NCI-H1417 (cell line): Measurements from ENCODE around the gene KSR1.

Experiments
- DNase-seq, 3 experiments: peaks; one replicate each; lab custom pipeline; 2025; lab: John Stamatoyannopoulos, UW

The KSR1 gene

DNA sequence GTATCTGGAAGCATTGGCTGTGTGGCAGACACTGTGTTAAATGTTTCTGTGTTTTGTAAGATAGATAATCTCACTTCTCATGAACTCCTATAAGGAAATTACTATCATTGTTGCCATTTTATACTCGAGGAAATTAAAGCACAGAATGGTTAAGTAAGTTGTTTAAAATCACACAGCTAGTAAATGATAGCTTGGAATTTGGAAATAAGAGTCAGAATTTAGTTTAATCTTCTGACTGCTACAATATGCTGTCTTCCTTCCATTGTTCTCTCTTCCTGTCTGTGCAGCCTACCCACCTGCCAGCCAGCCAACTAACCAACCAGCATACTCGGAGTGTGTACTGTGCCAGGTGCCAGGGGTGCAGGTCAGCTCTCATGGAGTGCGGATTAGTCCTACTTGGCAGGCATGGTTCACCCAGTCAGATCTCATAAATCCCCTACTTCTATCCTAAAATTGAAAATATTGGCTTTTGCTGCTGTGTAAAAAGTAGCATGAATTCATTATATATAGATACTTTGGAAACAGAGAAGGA, 94.8 kb downstream of the KSR1 start:
- peak in 2 of 3 experiments; percentile 7 to 28 for DNase-seq

DNA sequence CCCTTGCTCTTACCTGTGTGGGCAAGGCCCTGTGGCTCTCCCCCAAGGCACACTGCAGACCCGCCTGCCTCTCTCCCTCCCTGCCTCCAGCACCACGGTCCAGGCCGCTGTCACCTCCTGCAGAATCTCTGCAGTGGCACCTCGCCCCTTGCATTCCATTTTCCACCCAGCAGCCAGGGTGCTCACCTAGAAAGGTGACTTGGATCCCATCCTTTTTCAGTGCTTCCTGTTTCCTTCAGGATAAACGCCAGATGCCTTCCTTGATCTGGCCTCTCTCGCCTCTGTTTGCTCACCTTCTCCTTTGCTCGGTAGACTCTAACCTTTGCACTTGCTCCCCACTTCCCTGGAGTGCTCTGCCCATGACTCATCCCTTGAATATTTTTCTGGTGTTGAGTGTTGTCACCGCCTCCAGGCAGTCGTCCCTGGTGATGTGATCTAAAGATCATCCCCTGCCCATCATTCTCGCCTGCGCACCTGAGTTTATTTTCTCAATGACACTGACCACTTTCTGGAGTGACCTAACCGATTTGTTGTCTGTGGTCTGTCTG, 95.5 kb downstream of the KSR1 start:
- no peak for DNase-seq

DNA sequence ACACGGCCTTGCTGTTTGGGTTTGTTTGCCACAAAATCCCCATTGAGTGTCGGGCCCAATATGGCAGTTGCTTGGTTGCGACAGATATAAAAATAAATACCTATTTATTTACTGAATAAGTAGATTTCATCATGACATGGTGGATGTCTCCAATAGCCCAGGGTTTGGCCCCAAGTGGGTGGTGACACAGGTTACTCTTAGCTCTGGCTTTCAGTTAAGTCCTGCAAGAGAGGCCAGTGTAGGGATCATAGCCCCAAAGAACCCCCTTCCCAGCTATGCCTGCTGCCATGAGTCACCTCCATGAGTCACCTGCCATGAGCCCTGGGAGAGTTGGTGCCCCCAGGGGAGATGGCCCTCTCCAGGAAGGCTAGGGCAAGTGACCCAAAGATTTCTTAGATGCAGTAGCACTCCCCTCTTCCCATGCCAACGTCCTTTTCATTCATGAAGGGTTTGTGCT, 96.1 kb downstream of the KSR1 start:
- DNase-seq, result no peak

DNA sequence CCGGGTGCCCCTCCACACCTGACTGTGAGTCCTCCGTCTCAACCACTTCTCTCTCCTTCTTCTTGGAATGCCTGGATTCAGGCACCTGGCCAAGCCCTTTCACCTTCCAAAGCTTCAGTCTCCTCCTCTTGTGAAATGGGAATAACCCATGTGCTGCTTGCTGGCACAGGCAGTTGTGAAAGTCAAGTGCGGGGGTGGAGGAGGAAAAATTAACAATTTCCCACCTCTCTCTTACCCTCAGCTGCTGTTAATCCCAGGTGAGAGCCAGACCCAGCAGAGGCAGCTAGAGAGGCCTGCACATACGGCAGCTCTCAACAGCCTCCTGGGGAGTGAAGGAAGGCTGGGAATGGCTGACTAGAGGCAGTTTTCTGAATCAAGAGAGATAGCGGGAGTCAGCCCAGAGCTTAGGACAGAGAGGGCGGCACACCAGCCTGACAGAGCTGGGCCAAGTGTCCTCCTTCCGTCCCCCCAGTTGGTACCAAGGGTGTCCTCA, 96.8 kb downstream of the KSR1 start:
- no peak for DNase-seq

DNA sequence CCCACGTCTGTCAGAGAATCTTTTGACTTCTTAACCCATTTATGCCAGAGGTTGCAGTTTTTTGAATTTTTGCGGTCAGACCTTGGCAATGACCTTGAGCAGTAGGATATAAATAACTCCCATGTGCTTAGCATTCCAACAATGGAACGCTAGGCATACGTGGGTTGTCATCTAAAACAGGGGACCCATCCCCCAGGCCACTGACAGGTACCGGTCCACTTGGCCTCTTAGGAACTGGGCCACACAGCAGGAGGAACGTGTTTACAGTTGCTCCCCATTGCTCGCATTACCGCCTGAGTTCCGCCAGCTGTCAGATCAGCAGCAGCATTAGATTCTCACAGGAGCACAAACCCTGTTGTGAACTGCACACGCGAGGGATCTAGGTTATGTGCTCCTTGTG, 97.9 kb downstream of the KSR1 start:
- no peak for DNase-seq

DNA sequence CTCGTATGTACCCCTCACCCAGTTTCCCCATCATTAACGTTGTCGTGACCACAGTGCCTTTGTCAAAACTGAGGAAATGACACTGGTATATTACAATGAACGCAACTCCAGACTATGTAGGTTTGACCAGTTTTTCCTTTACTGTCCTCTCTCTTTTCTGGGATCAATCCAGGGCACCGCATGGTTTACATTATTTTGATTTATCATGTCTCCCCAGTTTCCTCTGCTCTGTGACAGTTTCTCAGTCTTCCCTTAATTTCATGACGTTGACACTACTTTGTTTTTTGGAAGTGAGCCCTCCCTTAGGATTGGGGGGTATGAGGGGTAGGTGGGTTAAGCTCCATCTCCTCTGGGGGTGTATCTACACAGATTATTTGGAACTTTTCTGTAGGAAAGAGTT, 98.7 kb downstream of the KSR1 start:
- DNase-seq, result no peak

DNA sequence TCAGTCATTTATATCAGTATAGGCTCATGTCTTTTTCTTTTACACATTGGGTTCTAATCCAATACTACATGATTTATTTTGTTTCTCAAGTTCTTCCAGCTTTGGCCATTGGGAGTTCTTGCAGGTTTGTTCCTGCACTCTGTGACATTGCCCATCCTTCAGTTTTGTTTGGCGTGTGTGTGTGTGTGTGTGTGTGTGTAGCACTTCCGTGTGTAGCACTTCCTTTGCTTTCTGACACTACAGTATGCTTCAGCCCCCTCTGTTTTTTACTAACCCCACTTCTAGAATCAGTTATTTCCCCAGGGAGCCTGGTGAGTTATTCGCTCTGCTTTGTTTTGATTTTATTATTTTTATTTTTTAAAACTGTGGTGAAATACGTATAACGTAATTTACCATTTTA, 99.1 kb downstream of the KSR1 start:
- no peak for DNase-seq

DNA sequence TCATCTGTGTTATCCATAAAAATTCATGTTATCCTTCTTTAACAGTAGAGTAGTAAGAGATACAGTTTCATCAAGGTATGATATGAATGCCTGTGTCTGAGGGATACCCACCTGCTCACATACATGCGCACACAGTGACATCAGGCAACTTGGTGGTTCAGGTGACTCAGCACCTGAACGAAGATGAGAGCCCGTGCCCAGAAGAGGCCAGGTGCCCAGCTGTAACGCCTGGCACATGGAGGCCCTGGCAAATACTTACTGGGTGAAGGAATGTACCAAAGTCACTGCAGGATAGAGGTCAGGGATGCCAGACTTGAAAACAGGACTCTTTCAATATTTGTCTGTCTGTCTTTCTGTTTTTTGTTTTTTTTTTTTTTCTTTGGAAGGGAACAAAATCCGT, 102.1 kb downstream of the KSR1 start:
- DNase-seq, result no peak

DNA sequence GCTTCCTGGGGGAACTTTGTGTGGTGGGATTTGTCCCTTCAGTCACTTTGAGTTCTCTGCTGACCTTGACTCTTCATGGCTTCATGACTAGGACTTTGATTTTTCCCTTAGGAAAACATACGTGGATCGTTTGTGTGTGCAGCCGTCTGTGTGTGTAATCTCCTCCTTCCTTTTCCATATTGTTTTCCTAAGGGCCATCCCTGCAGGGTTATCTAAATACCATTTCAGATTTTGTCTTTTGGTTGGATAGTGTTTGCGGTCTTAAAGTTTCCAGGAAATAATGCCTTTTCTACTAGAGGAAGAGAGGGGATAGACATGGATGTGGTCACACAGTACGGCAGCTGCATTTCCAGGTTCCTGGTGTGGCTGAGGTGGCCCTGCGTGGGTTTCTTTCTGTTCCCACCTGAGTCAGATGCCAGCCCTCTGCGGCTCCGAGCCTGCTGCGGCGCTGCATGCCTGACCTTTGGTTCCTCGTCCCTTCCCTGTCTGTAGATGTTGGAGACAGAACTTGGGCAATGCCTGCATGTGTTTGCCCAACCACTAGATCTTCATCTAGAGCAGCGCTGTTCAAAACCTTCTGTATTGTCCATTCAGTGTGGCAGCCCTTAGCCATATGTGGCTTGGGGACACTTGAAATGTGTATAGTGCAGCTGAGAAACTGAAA, 102.7 kb downstream of the KSR1 start:
- no peak for DNase-seq

DNA sequence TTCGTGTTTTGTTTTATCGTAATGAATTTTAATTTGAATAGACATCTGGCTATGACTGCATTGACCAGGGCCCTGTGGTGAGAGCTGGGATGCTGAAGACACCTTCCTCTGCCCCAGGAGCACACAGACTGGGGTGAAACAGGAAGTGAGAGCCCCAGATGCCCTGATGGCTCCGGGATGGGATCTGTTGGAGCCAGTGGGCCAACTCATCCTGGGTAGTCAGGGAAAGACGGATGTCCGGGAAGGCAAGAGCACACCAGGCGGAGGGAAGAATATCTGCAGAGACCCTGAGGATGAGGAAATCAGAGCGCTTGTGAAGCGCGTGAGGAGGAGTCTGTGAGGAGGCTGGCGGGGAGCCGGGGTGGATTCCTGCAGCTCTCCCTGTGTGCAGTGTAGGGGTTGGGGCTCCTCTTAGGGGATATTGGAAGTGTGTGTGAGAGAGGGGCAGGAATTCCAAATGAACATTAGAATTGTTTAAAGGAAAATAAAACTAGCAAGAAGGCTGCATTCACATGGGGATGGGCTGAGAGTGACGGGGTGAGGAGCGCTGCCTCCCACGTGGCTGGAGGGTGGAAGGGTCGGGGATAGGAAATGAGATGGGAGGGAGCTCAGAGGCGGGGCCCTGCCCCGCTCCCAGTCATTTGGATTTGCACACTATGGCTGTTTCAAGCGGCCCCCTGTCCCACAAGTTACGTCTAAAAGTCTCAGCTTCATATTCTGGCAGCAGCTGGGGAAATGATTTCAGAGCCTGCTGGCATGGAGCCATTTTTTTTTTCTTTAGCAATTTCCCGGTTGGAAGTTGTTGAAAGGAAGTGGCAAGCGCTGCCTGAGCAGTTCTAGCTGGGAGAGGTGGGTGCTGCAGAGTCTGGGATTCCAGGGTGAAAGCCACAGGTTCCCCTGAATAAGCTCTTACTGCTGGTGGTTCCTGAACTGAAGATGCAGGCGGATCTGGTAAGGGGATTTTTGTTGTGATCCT, 103.5 kb downstream of the KSR1 start:
- peak; percentile 12 to 47 (median 35) for DNase-seq

DNA sequence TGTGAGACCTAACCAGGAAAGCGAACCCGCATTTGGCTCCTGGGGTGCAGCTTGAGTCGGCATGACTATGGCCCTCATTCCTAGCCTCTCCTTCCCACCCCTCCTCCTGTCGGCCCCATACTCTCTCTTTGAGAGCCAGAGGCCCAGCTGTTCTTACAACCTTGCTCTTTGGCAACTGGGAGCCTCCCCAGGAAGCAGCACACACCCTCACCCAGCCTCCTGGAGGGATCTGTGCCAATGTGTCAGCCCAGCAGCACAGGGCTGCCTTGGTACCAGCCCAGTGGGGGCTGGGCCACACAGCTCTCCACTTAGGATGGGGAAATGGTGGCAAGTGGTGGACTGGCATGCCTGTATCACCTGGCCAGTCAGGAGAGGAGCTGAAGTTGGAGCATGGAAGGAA, 104.4 kb downstream of the KSR1 start:
- DNase-seq, result no peak

DNA sequence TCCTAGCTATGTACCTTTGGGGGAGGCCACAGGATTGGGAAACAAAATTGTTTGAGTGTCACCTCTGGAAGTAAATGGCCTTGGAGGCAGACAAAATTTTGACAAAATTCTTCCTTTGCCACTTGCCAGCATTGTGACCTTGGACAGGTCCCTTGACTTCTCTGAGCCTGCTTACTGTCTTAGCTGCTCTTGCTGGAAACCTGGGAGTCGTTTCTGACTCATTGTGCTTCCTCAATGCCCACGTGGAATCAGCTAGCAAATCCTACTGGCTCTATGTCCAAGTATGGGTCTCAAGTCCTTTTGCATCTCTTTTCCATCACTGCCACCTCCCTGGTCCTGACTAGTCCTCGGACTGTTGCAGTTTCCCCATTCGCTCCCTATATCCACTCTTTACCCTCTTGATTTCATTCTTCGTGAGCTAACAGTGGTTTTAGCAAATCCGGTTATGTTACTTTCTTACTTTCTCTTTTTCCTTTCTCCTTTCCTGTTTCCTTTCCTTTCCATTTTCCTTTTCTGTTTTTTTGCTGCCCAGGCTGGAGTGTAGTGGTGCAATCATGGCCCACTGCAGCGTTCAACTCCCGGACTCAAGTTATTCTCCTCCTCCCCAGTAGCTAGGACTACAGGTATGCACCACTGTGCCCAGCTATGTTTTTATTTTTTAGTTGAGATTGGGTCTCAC, 106.7 kb downstream of the KSR1 start:
- no peak for DNase-seq

DNA sequence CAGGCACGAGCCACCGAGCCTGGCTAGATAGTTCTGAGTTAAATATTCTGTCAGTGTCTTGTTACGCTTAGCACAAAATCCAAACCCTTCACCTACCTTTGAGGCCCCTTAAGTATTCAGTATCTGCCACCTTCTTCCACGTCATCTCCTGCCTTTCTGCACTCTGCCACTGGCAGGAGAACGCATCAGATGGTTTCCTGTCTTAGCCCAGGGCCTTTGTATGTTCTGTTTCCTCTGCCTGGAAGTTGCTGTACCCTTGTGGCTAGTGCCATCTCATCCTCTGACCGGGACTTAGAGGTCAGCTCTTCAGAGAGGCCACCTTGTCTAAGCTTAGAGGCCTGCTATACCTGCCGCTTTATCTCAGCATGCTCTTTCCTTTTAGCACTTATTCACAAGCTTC, 107.3 kb downstream of the KSR1 start:
- DNase-seq, result no peak

DNA sequence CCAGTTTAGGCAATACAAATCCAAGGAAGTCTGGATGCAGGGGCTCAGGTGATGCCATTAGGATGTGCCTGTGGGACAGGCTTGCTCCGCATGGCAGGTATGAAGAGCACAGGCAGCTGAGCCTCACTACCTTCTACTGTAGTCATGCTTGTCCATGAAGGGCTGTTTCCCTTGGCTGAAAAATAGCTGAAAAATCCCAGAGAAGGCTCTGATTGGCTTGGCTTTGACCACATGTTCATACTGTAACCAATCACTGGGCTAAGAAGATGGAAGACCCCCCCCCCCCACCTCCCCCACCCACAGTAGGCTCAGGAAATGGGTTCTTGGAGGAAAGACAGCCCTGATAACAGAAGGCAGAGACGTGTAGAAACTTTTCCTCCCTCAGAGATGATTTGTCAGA, 108.2 kb downstream of the KSR1 start:
- no peak for DNase-seq

DNA sequence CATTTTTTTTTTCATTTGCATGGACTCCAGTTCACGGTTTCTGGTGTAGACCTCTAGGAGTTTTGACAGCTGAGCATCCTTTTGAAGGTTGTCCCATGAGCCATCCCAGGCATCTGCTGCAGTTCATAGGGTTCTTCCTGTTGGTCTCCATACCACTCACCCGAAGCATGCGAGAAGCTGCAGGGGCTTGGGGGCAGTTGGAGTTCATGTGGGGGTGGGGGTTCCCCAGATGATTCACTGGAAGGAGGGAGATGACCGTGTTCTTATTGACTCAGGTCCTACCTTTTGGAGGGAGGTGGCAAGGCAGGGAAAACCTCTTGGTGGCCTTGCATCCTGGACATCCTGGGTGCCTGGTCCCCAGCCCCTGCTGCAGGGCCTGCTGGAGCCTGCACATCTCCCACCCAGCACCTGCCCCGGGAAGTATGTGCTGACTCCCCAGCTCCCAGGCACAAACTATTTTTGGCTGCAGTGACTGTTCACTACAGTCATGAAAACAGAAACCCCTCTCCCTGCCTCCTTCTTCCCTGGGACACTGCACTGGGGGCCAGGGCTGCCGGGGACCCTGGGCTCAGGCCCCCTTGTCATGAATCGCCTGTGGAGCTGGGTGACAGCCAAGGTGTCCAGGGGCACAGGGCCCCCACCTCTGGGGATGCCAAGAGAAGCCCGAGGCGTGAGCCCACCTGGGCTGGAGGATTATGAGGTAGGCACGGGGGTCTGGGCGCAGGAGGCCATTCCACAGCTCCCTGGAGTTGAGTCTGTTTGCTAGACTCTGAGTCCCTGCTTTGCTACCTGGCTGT, 109.8 kb downstream of the KSR1 start:
- no peak for DNase-seq

DNA sequence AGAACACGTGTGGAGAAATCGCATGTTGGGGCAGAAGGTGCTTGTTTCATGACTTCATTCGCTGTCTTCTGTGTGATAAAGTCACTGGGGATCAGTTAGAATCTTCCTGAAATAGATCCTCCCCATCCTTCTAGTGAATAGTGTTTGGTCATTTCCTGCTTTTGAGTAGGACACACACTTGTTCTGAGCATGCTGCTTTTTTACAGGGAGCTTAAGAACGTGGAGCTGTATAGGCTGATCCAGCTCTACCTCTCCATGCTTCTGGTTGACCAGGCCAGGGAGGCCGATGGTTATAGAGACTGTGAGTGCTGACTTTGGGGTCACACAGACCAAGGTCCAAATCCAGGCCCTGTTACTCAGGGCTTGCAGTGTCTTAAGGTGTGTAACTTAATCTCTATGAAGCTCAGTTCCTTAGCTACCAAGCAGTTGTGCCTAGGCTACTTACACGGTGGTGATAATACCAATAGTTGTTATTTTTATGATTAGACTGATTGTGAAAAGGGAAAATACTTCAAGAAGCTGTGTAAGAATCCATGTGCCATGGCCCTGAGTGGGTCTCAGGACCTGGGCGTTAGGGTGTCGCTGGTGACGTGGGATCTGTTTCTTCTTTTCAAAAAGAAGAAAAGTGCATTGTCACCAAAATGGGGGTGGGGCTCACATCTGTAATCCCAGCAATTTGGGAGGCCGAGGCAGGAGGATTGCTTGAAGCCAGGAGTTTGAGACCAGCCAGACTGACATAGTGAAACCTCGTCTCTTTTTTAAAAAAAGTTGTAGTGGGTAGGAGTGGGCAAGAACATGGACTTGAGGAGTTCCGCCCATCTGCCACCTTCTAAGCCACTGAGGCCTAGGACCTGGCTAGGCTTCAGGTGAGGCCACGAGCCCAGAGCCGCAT, 110.7 kb downstream of the KSR1 start:
- DNase-seq, result no peak

DNA sequence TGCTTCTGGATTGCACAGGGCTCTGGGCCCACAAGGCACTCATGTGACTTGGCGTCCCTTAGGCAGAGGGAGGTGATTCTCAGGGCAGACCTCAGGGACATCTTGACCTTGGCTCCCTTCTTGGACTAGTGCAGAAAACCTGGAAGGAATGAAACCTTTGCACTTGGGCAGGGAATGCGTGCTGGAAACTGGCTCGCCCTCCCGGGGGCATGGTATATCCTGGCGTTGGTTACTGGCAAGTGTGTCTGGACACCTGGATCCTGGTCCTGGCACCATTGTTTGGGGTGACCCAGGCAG, 111.3 kb downstream of the KSR1 start:
- DNase-seq, result no peak

DNA sequence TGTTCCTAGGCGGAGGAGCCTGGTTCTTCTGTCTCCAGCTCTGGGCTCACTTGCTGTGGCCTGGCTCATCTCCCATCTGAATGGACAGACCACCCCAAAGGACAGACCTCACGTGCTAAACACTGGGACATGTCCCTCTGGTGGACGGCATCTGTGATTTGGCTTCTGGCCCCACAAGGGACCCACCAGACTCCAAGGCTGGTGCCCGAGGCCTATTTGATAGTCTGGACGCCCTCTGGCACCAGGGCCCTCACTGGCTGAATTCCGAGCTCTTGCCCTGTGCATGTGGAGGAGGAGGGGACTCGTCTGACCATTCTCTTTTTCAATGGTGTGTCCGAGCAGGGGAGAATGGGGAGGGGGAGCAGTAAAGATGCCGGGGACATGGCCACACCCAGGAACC, 112.0 kb downstream of the KSR1 start:
- no peak for DNase-seq

DNA sequence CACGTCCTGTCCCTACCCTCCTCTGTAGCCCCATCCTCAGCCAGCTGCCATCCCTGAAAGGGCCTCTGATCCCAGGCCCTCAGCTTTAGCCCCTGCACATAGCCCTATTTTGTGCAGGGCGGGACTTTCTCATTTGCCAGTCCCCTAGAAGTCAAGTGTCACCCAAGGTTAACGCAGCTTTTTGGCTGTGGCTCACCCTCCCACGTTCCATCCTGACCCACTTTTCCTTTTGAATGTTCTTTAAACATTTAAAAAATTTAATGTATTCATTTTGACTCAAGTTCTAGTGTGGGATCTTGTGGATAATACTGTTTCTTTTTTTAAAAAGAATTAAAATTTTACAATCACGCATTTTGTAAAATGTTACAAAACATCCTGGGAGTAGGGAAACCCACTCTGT, 112.6 kb downstream of the KSR1 start:
- no peak for DNase-seq

DNA sequence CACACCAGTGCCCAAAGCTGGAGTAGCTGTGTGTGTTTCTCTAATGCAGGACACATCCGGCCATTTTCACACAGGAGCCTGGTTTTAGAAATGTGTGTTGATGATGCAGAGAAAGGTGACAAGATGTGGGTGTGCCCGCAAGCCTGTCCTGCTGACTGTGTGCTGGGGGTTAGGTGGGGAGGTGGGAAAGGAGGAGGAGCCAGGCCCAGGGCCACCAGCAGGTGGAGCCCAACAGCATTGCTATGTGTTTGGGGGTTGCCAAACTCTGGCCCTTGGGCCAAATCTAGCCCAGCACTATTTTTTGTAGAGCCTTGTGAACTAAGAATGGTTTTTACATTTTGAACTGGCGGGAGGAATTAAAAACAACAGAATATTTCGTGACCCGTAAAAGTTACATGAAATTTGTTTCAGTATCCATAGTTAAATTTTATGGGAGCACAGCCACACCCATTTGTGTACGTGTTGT, 113.0 kb downstream of the KSR1 start:
- peak in 1 of 3 experiments; percentile 8 for DNase-seq
